Stimulated activated CD8-positive, alpha-beta memory T cell treated with anti-CD3 and anti-CD28 coated beads, Interleukin-15, amount 100 ng/mL, for 48 hours (primary cell): ENCODE results near the gene NPDC1.
"Not testable (repeated sequence)": the region's sequence is repeated elsewhere in the genome, so short reads cannot be mapped to it uniquely, and the experiment has no call there.

ENCODE experiments used
- DNase-seq, 2 donors: peaks; one replicate each; pipeline ENCODE4 v3.0.0-alpha.2; 2020; ENCODE audit warnings: low read depth in 2 of 2

The NPDC1 gene

GRCh38 chr9:137040568-137040967, 5.4 kb downstream of the NPDC1 start:
- no peak for DNase-seq

GRCh38 chr9:137039611-137040366, 6.2 kb downstream of the NPDC1 start:
- no peak for DNase-seq

- no peak for DNase-seq
These were observed 7.1 kb downstream of the NPDC1 start for GRCh38 chr9:137038916-137039315.

- no peak for DNase-seq
These were observed 8.5 kb downstream of the NPDC1 start for GRCh38 chr9:137037483-137037882.

- DNase-seq: no peak
These were observed 8.9 kb downstream of the NPDC1 start for GRCh38 chr9:137037035-137037434.

GRCh38 chr9:137035937-137036336, 10.0 kb downstream of the NPDC1 start:
- no peak for DNase-seq

GRCh38 chr9:137035507-137035834, 10.5 kb downstream of the NPDC1 start:
- DNase-seq: no peak

- peak; percentile 74 to 77 for DNase-seq
These were observed 11.1 kb downstream of the NPDC1 start for GRCh38 chr9:137034709-137035506.

- DNase-seq: no peak
These were observed 11.8 kb downstream of the NPDC1 start for GRCh38 chr9:137034039-137034708.

GRCh38 chr9:137033481-137033880, 12.5 kb downstream of the NPDC1 start:
- DNase-seq: not testable (repeated sequence)

GRCh38 chr9:137032858-137033257, 13.1 kb downstream of the NPDC1 start:
- no peak for DNase-seq

GRCh38 chr9:137031904-137032640, 13.9 kb downstream of the NPDC1 start, which contains the start of gene FUT7:
Gene FUT7, minus strand, starts transcription at chr9:137032088. Its CDS starts 97 bp downstream, at chr9:137031991.
- DNase-seq: peak in 1 of 2 donors; percentile 44

- peak; percentile 50 to 52 for DNase-seq
These were observed 15.1 kb downstream of the NPDC1 start for GRCh38 chr9:137030538-137031527.

- no peak for DNase-seq
These were observed 16.0 kb downstream of the NPDC1 start for GRCh38 chr9:137030006-137030405.

GRCh38 chr9:137029058-137029936, 16.7 kb downstream of the NPDC1 start:
- DNase-seq: peak; percentile 43 to 54

GRCh38 chr9:137028263-137029057, 17.5 kb downstream of the NPDC1 start:
- DNase-seq: peak; percentile 51 to 52

GRCh38 chr9:137027369-137028262, 18.4 kb downstream of the NPDC1 start, which contains the start of gene ABCA2:
Gene ABCA2, minus strand, starts transcription at chr9:137028237. Its CDS starts 97 bp downstream, at chr9:137028140.
- no peak for DNase-seq
